HUES6 (cell line): ENCODE results near the gene KMT2B.

Experiments used
- H3K27ac ChIP-seq: 2 replicates; pipeline ENCODE4 v1.7.0; 2013; ENCODE audit warnings: low read depth, mild to moderate bottlenecking, low read length, inconsistent platforms
- H3K27me3 ChIP-seq: 2 replicates; pipeline ENCODE4 v1.6.1; 2013; ENCODE audit warnings: low read length; ENCODE audit not compliant: control insufficient read depth, insufficient read depth
- H3K36me3 ChIP-seq: 2 replicates; pipeline ENCODE4 v1.6.1; 2013; ENCODE audit warnings: low read length; ENCODE audit not compliant: control insufficient read depth, insufficient read depth
- H3K4me1 ChIP-seq: 2 replicates; pipeline ENCODE4 v1.6.1; 2013; ENCODE audit warnings: low read length; ENCODE audit not compliant: control insufficient read depth, insufficient read depth
- H3K4me3 ChIP-seq: 2 replicates; pipeline ENCODE4 v1.5.1; 2013; ENCODE audit warnings: low read depth, low read length
- H3K9ac ChIP-seq: one replicate; pipeline ENCODE4 v1.6.1; 2013; ENCODE audit warnings: mild to moderate bottlenecking, low read length
- H3K9me3 ChIP-seq: 2 replicates; pipeline ENCODE4 v1.6.1; 2013; ENCODE audit warnings: low read depth, low read length; ENCODE audit not compliant: control insufficient read depth, insufficient read depth

KMT2B gene

DNA sequence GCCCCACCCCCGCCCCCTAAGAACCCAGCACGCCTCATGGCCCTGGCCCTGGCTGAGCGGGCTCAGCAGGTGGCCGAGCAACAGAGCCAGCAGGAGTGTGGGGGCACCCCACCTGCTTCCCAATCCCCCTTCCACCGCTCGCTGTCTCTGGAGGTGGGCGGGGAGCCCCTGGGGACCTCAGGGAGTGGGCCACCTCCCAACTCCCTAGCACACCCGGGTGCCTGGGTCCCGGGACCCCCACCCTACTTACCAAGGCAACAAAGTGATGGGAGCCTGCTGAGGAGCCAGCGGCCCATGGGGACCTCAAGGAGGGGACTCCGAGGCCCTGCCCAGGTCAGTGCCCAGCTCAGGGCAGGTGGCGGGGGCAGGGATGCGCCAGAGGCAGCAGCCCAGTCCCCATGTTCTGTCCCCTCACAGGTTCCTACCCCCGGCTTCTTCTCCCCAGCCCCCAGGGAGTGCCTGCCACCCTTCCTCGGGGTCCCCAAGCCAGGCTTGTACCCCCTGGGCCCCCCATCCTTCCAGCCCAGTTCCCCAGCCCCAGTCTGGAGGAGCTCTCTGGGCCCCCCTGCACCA lies 69.5 kb downstream of the KMT2B start:
- H3K27me3 ChIP-seq: no peaks in the 10 kb centered on the region
- no peaks in the 10 kb centered on the region for H3K9me3 ChIP-seq
- H3K9ac ChIP-seq: no peak overlapping the region
- H3K4me3 ChIP-seq: no peak overlapping the region
- 0 out of 2 replicates have a peak, but pooled peaks cover 8% of the 10 kb centered on the region for H3K4me1 ChIP-seq
- no peak overlapping the region for H3K27ac ChIP-seq
- H3K36me3 ChIP-seq: no peaks in the 10 kb centered on the region
